ENCODE results near the gene F5.

GRCh38 chr1:169563650-169564049 is 22.6 kb downstream of the F5 start:
- TF ChIP-seq POLR2A (IDR thresholded peaks at IDR 0.05): no peak
- TF ChIP-seq, protein P1, sequence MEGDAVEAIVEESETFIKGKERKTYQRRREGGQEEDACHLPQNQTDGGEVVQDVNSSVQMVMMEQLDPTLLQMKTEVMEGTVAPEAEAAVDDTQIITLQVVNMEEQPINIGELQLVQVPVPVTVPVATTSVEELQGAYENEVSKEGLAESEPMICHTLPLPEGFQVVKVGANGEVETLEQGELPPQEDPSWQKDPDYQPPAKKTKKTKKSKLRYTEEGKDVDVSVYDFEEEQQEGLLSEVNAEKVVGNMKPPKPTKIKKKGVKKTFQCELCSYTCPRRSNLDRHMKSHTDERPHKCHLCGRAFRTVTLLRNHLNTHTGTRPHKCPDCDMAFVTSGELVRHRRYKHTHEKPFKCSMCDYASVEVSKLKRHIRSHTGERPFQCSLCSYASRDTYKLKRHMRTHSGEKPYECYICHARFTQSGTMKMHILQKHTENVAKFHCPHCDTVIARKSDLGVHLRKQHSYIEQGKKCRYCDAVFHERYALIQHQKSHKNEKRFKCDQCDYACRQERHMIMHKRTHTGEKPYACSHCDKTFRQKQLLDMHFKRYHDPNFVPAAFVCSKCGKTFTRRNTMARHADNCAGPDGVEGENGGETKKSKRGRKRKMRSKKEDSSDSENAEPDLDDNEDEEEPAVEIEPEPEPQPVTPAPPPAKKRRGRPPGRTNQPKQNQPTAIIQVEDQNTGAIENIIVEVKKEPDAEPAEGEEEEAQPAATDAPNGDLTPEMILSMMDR (IDR thresholded peaks at IDR 0.05): no peak
